ENCODE measurements around the gene FMNL2. TPM values are rescaled to one million over a fixed set of nuclear protein-coding genes. Genes with fewer than 3 reads are reported as not detected.

Gene FMNL2
- total RNA-seq, 1 donor from 2014 or later: 34.3 TPM

GRCh38 chr2:152655880-152656279 lies 320.9 kb downstream of the FMNL2 start:
- TF ChIP-seq CTCF (IDR thresholded peaks at IDR 0.05; ENCODE audit: insufficient read depth, low read depth, low read length) (no peak), EZH2 (IDR thresholded peaks at IDR 0.05; ENCODE audit: insufficient read depth, low read length) (no peak)
- no peak overlapping the region for H3K4me3 ChIP-seq (ENCODE audit: insufficient read depth, low read depth, low read length)
- no peaks in the 10 kb centered on the region for H3K9me3 Mint-ChIP-seq (ENCODE audit: unreplicated experiment)
- H3K79me2 ChIP-seq (ENCODE audit: insufficient read depth, low read length): no peaks in the 10 kb centered on the region
- peaks cover 7% of the 10 kb centered on the region for H3K4me1 Mint-ChIP-seq (ENCODE audit: low read depth, unreplicated experiment)
- H3K27ac ChIP-seq (ENCODE audit: low read depth, low read length): no peak overlapping the region
- H4K20me1 ChIP-seq (ENCODE audit: insufficient read depth, low read length): no peaks in the 10 kb centered on the region
- peak; percentile 70 for FAIRE-seq
- no peaks in the 10 kb centered on the region for H3K4me1 ChIP-seq (ENCODE audit: insufficient read depth, low read length)
- no peak overlapping the region for H3K9ac ChIP-seq (ENCODE audit: low read length)
- DNase-seq (ENCODE audit: low read depth): no peak
- H3K27me3 ChIP-seq (ENCODE audit: insufficient read depth, low read length): no peaks in the 10 kb centered on the region
- H3K27me3 Mint-ChIP-seq (ENCODE audit: low read depth, unreplicated experiment): no peaks in the 10 kb centered on the region
- H3K36me3 ChIP-seq (ENCODE audit: insufficient read depth, low read length): peaks cover 43% of the 10 kb centered on the region
- H3K4me2 ChIP-seq (ENCODE audit: low read length): no peak overlapping the region
- H2AFZ ChIP-seq (ENCODE audit: low read depth, low read length): no peak overlapping the region
- no peak overlapping the region for H3K4me3 Mint-ChIP-seq (ENCODE audit: unreplicated experiment)
- no peak overlapping the region for H3K27ac Mint-ChIP-seq (ENCODE audit: unreplicated experiment)
- no peaks in the 10 kb centered on the region for H3K9me3 ChIP-seq (ENCODE audit: insufficient read depth, low read depth, low read length)
- peaks cover 16% of the 10 kb centered on the region for H3K36me3 Mint-ChIP-seq (ENCODE audit: low read depth, unreplicated experiment)

GRCh38 chr2:152657043-152657442 lies 322.1 kb downstream of the FMNL2 start:
- Histone ChIP-seq H2AFZ (ENCODE audit: low read depth, low read length) (no peak overlapping the region), H3K27me3 (ENCODE audit: insufficient read depth, low read length) (no peaks in the 10 kb centered on the region), H3K9ac (ENCODE audit: low read length) (no peak overlapping the region), H3K79me2 (ENCODE audit: insufficient read depth, low read length) (no peaks in the 10 kb centered on the region), H3K4me3 (ENCODE audit: insufficient read depth, low read depth, low read length) (no peak overlapping the region), H3K4me2 (ENCODE audit: low read length) (no peak overlapping the region), H3K4me1 (ENCODE audit: insufficient read depth, low read length) (no peaks in the 10 kb centered on the region), H3K36me3 (ENCODE audit: insufficient read depth, low read length) (peaks cover 50% of the 10 kb centered on the region), H4K20me1 (ENCODE audit: insufficient read depth, low read length) (no peaks in the 10 kb centered on the region), H3K27ac (ENCODE audit: low read depth, low read length) (no peak overlapping the region), H3K9me3 (ENCODE audit: insufficient read depth, low read depth, low read length) (no peaks in the 10 kb centered on the region)
- Mint-ChIP-seq H3K27ac (ENCODE audit: unreplicated experiment) (no peak overlapping the region), H3K27me3 (ENCODE audit: low read depth, unreplicated experiment) (no peaks in the 10 kb centered on the region), H3K36me3 (ENCODE audit: low read depth, unreplicated experiment) (peaks cover 18% of the 10 kb centered on the region), H3K4me3 (ENCODE audit: unreplicated experiment) (no peak overlapping the region), H3K9me3 (ENCODE audit: unreplicated experiment) (no peaks in the 10 kb centered on the region), H3K4me1 (ENCODE audit: low read depth, unreplicated experiment) (peaks cover 7% of the 10 kb centered on the region)
- DNase-seq (ENCODE audit: low read depth) (no peak), FAIRE-seq (no peak)
- TF ChIP-seq EZH2 (IDR thresholded peaks at IDR 0.05; ENCODE audit: insufficient read depth, low read length): no peak
- no peak for TF ChIP-seq CTCF (IDR thresholded peaks at IDR 0.05; ENCODE audit: insufficient read depth, low read depth, low read length)

- no peak overlapping the region for H2AFZ ChIP-seq (ENCODE audit: low read depth, low read length)
Observed at GRCh38 chr2:152658221-152658620, 323.2 kb downstream of the FMNL2 start.

More at GRCh38 chr2:152658221-152658620, 323.2 kb downstream of the FMNL2 start:
- no peaks in the 10 kb centered on the region for H3K27me3 ChIP-seq (ENCODE audit: insufficient read depth, low read length)
- no peaks in the 10 kb centered on the region for H3K79me2 ChIP-seq (ENCODE audit: insufficient read depth, low read length)
- FAIRE-seq: no peak
- H3K36me3 ChIP-seq (ENCODE audit: insufficient read depth, low read length): peaks cover 50% of the 10 kb centered on the region
- Mint-ChIP-seq H3K9me3 (ENCODE audit: unreplicated experiment) (no peaks in the 10 kb centered on the region), H3K36me3 (ENCODE audit: low read depth, unreplicated experiment) (peaks cover 20% of the 10 kb centered on the region), H3K27ac (ENCODE audit: unreplicated experiment) (no peak overlapping the region), H3K4me3 (ENCODE audit: unreplicated experiment) (no peak overlapping the region), H3K4me1 (ENCODE audit: low read depth, unreplicated experiment) (peaks cover 7% of the 10 kb centered on the region), H3K27me3 (ENCODE audit: low read depth, unreplicated experiment) (no peaks in the 10 kb centered on the region)
- H3K27ac ChIP-seq (ENCODE audit: low read depth, low read length): no peak overlapping the region
- H3K4me1 ChIP-seq (ENCODE audit: insufficient read depth, low read length): no peaks in the 10 kb centered on the region
- no peak overlapping the region for H3K4me2 ChIP-seq (ENCODE audit: low read length)
- no peak for DNase-seq (ENCODE audit: low read depth)
- no peak overlapping the region for H3K9ac ChIP-seq (ENCODE audit: low read length)
- H4K20me1 ChIP-seq (ENCODE audit: insufficient read depth, low read length): no peaks in the 10 kb centered on the region
- TF ChIP-seq CTCF (IDR thresholded peaks at IDR 0.05; ENCODE audit: insufficient read depth, low read depth, low read length): no peak
- no peak for TF ChIP-seq EZH2 (IDR thresholded peaks at IDR 0.05; ENCODE audit: insufficient read depth, low read length)
- no peak overlapping the region for H3K4me3 ChIP-seq (ENCODE audit: insufficient read depth, low read depth, low read length)
- H3K9me3 ChIP-seq (ENCODE audit: insufficient read depth, low read depth, low read length): no peaks in the 10 kb centered on the region

Data from astrocyte (in vitro differentiated cells and primary cell).